Subcutaneous adipose tissue (tissue), 4 donors: Measurements from ENCODE around the gene HORMAD1. TPM values are rescaled to one million over a fixed set of nuclear protein-coding genes. Genes with fewer than 3 reads are reported as not detected.

ENCODE experiments used
- CTCF ChIP-seq: fragments of 450-650 bp; IDR thresholded peaks from one replicate; pipeline ENCODE4 v1.5.1; 2016; ENCODE audit warnings: low read depth, mild to moderate bottlenecking, control low read depth, antibody characterized with exemption, moderate library complexity
- small RNA-seq: library from RNA; depleted of rRNA; stranded (forward); fragments of <200 nt; gene quantifications from one replicate; pipeline ENCODE3, GENCODE V24; 2016
- total RNA-seq, 4 donors: library from RNA; depleted of rRNA; stranded (reverse); fragments of >200 nt; gene quantifications; one replicate each; pipeline ENCODE4 v1.1.0, GENCODE V29; 2016

The HORMAD1 gene
- total RNA-seq, 4 donors from 2014 or later: 2.4 to 4.4 TPM; not detected in 2

GRCh38 chr1:150663321-150663720 is 57.4 kb downstream of the HORMAD1 start:
- no peak for TF ChIP-seq CTCF

- TF ChIP-seq CTCF: no peak
Observed at GRCh38 chr1:150662811-150663210, 57.9 kb downstream of the HORMAD1 start.

GRCh38 chr1:150661156-150661555 is 59.5 kb downstream of the HORMAD1 start:
- no peak for TF ChIP-seq CTCF

- TF ChIP-seq CTCF: no peak
Observed at GRCh38 chr1:150660584-150660983, 60.1 kb downstream of the HORMAD1 start.

- TF ChIP-seq CTCF: no peak
Observed at GRCh38 chr1:150650193-150650592, 70.5 kb downstream of the HORMAD1 start.

GRCh38 chr1:150649441-150650075 is 71.1 kb downstream of the HORMAD1 start:
- TF ChIP-seq CTCF: no peak

Small RNA genes lying within 50 kb of the gene (small RNA-seq; reads per million reads assigned to genes)
- not detected for gene RNU6-1042P

Other genes starting within 250 kb of the HORMAD1 start
- gene TARS2, start 233.5 kb downstream of the HORMAD1 start, total RNA-seq: 10 to 100 TPM in 3 of 4 donors, 1 to 10 TPM in 1; 8.2 to 16.7 (median 15.9) TPM
- gene ECM1, start 212.8 kb downstream of the HORMAD1 start, total RNA-seq: 10 to 100 TPM; 12.1 to 53.2 (median 29.5) TPM
- not detected for gene FALEC, start 205.1 kb downstream of the HORMAD1 start, total RNA-seq
- 10 to 100 TPM; 36.3 to 53.9 (median 49.1) TPM for gene ADAMTSL4, start 171.5 kb downstream of the HORMAD1 start, total RNA-seq
- gene MCL1, start 141.3 kb downstream of the HORMAD1 start, total RNA-seq: 100 to 1,000 TPM; 180 to 328 (median 225) TPM
- 100 to 1,000 TPM; 109 to 165 (median 114) TPM for gene ENSA, start 91.3 kb downstream of the HORMAD1 start, total RNA-seq
- gene GOLPH3L, start 23.7 kb downstream of the HORMAD1 start, total RNA-seq: 10 to 100 TPM; 16.8 to 29.2 (median 19.1) TPM
- gene CTSS, start 44.9 kb upstream of the HORMAD1 start, total RNA-seq: 100 to 1,000 TPM in 3 of 4 donors, 10 to 100 TPM in 1; 72.2 to 903 (median 174) TPM
- 100 to 1,000 TPM in 3 of 4 donors, 10 to 100 TPM in 1; 77.2 to 290 (median 235) TPM for gene CTSK, start 87.4 kb upstream of the HORMAD1 start, total RNA-seq
- gene ARNT, start 155.7 kb upstream of the HORMAD1 start, total RNA-seq: 10 to 100 TPM; 59.7 to 75.5 (median 67.5) TPM
- not detected for gene CTXND2, start 166.2 kb upstream of the HORMAD1 start, total RNA-seq
- 10 to 100 TPM; 32.3 to 41.4 (median 39.5) TPM for gene SETDB1, start 205.5 kb upstream of the HORMAD1 start, total RNA-seq